ENCODE results near the gene DGUOK. TPM values are rescaled to one million over a fixed set of nuclear protein-coding genes. Genes with fewer than 3 reads are reported as not detected.

The DGUOK gene
- total RNA-seq, 1 experiment from 2014 or later, result 70.7 TPM

DNA sequence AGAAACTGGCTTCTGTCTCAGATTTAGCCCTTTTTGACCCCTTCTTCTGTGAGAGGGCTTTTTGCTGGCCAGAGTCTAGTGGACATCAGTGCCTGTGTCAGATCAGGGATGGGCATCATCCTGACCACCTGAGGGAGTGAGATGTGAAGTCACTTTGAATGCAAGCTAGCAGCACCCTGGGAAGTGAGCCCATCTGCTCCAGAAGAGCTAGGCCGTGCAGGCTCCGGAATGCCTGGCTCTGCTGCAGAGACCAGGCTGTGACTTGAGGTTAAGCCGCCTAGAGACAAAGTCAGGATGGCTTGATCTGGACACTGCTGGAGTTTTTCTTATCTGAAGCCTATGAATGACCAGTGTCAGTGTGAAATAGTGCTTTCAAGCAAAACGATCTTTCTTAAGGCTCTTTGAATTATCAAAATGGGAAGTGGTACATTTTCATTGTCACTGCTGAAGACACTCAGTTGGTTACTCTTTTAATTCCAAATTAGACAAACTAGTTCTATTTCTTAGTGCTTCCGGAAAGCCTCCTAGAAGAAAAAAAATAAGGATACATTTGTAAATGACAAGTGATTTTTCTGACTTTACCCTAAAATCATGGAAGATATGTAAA, 20.8 kb downstream of the DGUOK start:
- H3K27me3 Mint-ChIP-seq (ENCODE audit: insufficient read depth, unreplicated experiment), result no peaks in the 10 kb centered on the region
- no peak for DNase-seq
- no peak overlapping the region for H3K27ac Mint-ChIP-seq (ENCODE audit: unreplicated experiment)
- no peaks in the 10 kb centered on the region for H3K9me3 Mint-ChIP-seq (ENCODE audit: unreplicated experiment)
- no peaks in the 10 kb centered on the region for H3K27me3 ChIP-seq (replicated peaks; ENCODE audit: control insufficient read depth, insufficient read depth, low read length)
- peaks cover 73% of the 10 kb centered on the region for H3K36me3 Mint-ChIP-seq (ENCODE audit: insufficient read depth, unreplicated experiment)
- no peak overlapping the region for H3K4me3 ChIP-seq (ENCODE audit: low read depth, low read length)
- no peak overlapping the region for H3K4me3 Mint-ChIP-seq (ENCODE audit: unreplicated experiment)
- intact Hi-C loops (cut with micrococcal nuclease; ENCODE audit: unreplicated experiment), result no loop called here
- CTCF ChIA-PET, result no interaction called here
- TF ChIP-seq, protein P1, sequence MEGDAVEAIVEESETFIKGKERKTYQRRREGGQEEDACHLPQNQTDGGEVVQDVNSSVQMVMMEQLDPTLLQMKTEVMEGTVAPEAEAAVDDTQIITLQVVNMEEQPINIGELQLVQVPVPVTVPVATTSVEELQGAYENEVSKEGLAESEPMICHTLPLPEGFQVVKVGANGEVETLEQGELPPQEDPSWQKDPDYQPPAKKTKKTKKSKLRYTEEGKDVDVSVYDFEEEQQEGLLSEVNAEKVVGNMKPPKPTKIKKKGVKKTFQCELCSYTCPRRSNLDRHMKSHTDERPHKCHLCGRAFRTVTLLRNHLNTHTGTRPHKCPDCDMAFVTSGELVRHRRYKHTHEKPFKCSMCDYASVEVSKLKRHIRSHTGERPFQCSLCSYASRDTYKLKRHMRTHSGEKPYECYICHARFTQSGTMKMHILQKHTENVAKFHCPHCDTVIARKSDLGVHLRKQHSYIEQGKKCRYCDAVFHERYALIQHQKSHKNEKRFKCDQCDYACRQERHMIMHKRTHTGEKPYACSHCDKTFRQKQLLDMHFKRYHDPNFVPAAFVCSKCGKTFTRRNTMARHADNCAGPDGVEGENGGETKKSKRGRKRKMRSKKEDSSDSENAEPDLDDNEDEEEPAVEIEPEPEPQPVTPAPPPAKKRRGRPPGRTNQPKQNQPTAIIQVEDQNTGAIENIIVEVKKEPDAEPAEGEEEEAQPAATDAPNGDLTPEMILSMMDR (IDR thresholded peaks at IDR 0.05; ENCODE audit: insufficient read depth in 1 of 2, low read depth in 1 of 2, low read length in 1 of 2, severe bottlenecking in 1 of 2, unreplicated experiment in 1 of 2), result no peak
- BruUV-seq (replicated peaks), result no TSS peak
- no peaks in the 10 kb centered on the region for H3K4me1 Mint-ChIP-seq (ENCODE audit: low read depth, unreplicated experiment)
- no peaks in the 10 kb centered on the region for H3K4me1 ChIP-seq
- no peaks in the 10 kb centered on the region for H3K9me3 ChIP-seq
- POLR2A ChIA-PET, result no interaction called here
- peaks cover 2% of the 10 kb centered on the region for H3K36me3 ChIP-seq (ENCODE audit: control insufficient read depth, insufficient read depth, low read length)

- no peak for DNase-seq
- POLR2A ChIA-PET, result no interaction called here
- no peaks in the 10 kb centered on the region for H3K27me3 ChIP-seq (replicated peaks; ENCODE audit: control insufficient read depth, insufficient read depth, low read length)
- Mint-ChIP-seq H3K27me3 (ENCODE audit: insufficient read depth, unreplicated experiment) (no peaks in the 10 kb centered on the region), H3K4me1 (ENCODE audit: low read depth, unreplicated experiment) (no peaks in the 10 kb centered on the region), H3K27ac (ENCODE audit: unreplicated experiment) (no peak overlapping the region), H3K4me3 (ENCODE audit: unreplicated experiment) (no peak overlapping the region), H3K9me3 (ENCODE audit: unreplicated experiment) (no peaks in the 10 kb centered on the region), H3K36me3 (ENCODE audit: insufficient read depth, unreplicated experiment) (peaks cover 66% of the 10 kb centered on the region)
- intact Hi-C loops (cut with micrococcal nuclease; ENCODE audit: unreplicated experiment), result no loop called here
- H3K36me3 ChIP-seq (ENCODE audit: control insufficient read depth, insufficient read depth, low read length), result peaks cover 2% of the 10 kb centered on the region
- H3K4me1 ChIP-seq, result no peaks in the 10 kb centered on the region
- TF ChIP-seq, protein P1 (IDR thresholded peaks at IDR 0.05; ENCODE audit: insufficient read depth in 1 of 2, low read depth in 1 of 2, low read length in 1 of 2, severe bottlenecking in 1 of 2, unreplicated experiment in 1 of 2), result no peak
- H3K4me3 ChIP-seq (ENCODE audit: low read depth, low read length), result no peak overlapping the region
- CTCF ChIA-PET, result no interaction called here
- no peaks in the 10 kb centered on the region for H3K9me3 ChIP-seq
- no TSS peak for BruUV-seq (replicated peaks)
These were observed 23.1 kb downstream of the DGUOK start for GRCh38 chr2:73949802-73950201.

DNA sequence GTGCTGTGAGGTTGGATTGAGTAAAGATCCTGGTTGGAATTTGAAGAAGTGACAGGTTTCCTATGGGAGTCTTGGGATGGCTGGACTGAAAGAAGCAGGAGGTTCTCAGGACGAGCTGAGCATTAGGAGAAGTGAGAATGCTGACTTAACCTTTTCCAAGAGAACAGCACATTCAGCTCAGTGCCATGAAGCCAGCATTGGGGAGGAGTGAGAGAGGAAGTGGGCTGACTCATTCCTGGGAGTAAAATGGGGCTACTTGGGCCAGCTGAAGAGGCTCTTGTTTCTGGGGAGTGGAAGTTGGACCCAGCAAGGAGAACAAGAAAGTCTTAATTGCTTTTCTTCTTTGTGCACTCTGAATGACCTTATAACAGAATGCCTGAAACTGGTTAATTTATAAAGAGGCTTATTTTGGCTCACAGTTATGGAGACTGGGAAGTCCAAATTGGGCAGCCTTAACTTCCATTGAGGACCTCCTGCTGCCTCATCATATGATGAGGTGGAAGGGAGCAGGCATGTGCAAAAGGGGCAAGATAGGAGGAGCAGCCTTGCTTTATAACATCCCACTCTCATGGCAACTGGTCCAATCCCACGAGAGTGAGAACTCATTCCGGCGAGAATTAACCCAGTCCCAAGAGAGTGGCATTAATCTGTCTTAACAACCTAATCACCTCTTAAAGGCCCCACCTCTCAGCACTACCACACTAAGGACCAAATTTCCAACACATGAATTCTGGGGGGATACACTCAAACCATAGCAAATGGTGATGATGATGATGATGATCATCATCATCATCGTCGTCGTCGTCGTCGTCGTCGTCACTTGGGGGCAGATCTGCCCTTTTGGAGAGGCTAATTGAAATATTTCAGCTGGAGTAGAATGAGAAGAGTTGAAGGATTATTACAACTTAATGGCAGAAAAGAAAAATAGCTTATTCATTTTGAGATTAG, 26.1 kb downstream of the DGUOK start:
- DNase-seq, result no peak
- Mint-ChIP-seq H3K9me3 (ENCODE audit: unreplicated experiment) (no peaks in the 10 kb centered on the region), H3K36me3 (ENCODE audit: insufficient read depth, unreplicated experiment) (peaks cover 70% of the 10 kb centered on the region), H3K27me3 (ENCODE audit: insufficient read depth, unreplicated experiment) (no peaks in the 10 kb centered on the region), H3K4me3 (ENCODE audit: unreplicated experiment) (no peak overlapping the region), H3K4me1 (ENCODE audit: low read depth, unreplicated experiment) (peaks cover 5% of the 10 kb centered on the region), H3K27ac (ENCODE audit: unreplicated experiment) (peak overlapping the region; percentile 6)
- ChIA-PET CTCF (no interaction called here), POLR2A (interaction anchor here (0.7 kb wide), 1 partner anchor 68 kb away, joined by 3 read pairs; no protein-coding TSS in a partner anchor)
- H3K9me3 ChIP-seq, result no peaks in the 10 kb centered on the region
- H3K36me3 ChIP-seq (ENCODE audit: control insufficient read depth, insufficient read depth, low read length), result peaks cover 2% of the 10 kb centered on the region
- TF ChIP-seq, protein P1 (IDR thresholded peaks at IDR 0.05; ENCODE audit: insufficient read depth in 1 of 2, low read depth in 1 of 2, low read length in 1 of 2, severe bottlenecking in 1 of 2, unreplicated experiment in 1 of 2), result no peak
- intact Hi-C loops (cut with micrococcal nuclease; ENCODE audit: unreplicated experiment), result no loop called here
- BruUV-seq (replicated peaks), result no TSS peak
- no peaks in the 10 kb centered on the region for H3K27me3 ChIP-seq (replicated peaks; ENCODE audit: control insufficient read depth, insufficient read depth, low read length)
- H3K4me1 ChIP-seq, result peaks cover 7% of the 10 kb centered on the region; the same call in 1 of the 2 replicates
- no peak overlapping the region for H3K4me3 ChIP-seq (ENCODE audit: low read depth, low read length)
